CD4-positive, CD25-positive, alpha-beta regulatory T cell (primary cell): Measurements from ENCODE around the gene FBF1. TPM values are rescaled to one million over a fixed set of nuclear protein-coding genes. Genes with fewer than 3 reads are reported as not detected.

Experiments
- ATAC-seq, 2 donors: fragments of 150-1000 bp; cut with Tn5 transposase; one replicate each; pipeline ENCODE4 v1.10.0; 2021; ENCODE audit warnings: low read depth in 2 of 2, moderate number of reproducible peaks in 2 of 2, moderate library complexity in 1 of 2
- DNase-seq, 3 donors: peaks; one replicate each; pipeline versions ENCODE4 v3.0.0 to v3.0.0-alpha.2; 2012 to 2022; ENCODE audit warnings: mixed read lengths in 1 of 3
- H3K27ac ChIP-seq: one replicate; pipeline ENCODE4 v1.7.0; 2013; ENCODE audit warnings: mild to moderate bottlenecking, low read length; ENCODE audit not compliant: insufficient read depth, poor library complexity, severe bottlenecking
- H3K27me3 ChIP-seq: one replicate; pipeline ENCODE4 v1.7.0; 2013; ENCODE audit warnings: low read length; ENCODE audit not compliant: control insufficient read depth, insufficient read depth
- H3K36me3 ChIP-seq: one replicate; pipeline ENCODE4 v1.7.0; 2013; ENCODE audit warnings: mild to moderate bottlenecking, low read length, moderate library complexity; ENCODE audit not compliant: control insufficient read depth, insufficient read depth
- H3K4me1 ChIP-seq: 2 replicates; pipeline ENCODE4 v1.7.0; 2013; ENCODE audit warnings: mild to moderate bottlenecking, low read length; ENCODE audit not compliant: insufficient read depth, control insufficient read depth, poor library complexity, severe bottlenecking
- H3K4me3 ChIP-seq: one replicate; pipeline ENCODE4 v1.7.0; 2013; ENCODE audit warnings: low read depth, mild to moderate bottlenecking, low read length, moderate library complexity
- H3K9me3 ChIP-seq, 2 experiments: 1 replicate in 1 of 2; 2 replicates in 1 of 2; pipeline ENCODE4 v1.7.0; 2013; ENCODE audit warnings: low read length in 2 of 2, mild to moderate bottlenecking in 1 of 2, moderate library complexity in 1 of 2; ENCODE audit not compliant: control insufficient read depth in 2 of 2
- H3K27ac Mint-ChIP-seq, 3 donors: one replicate each; pipeline ENCODE4 v1.8.0; 2020 to 2022; ENCODE audit warnings: mild to moderate bottlenecking in 3 of 3, mixed read lengths in 3 of 3, moderate library complexity in 2 of 3
- H3K27me3 Mint-ChIP-seq: one replicate; pipeline ENCODE4 v1.8.0; 2022; ENCODE audit warnings: mild to moderate bottlenecking, mixed read lengths
- H3K36me3 Mint-ChIP-seq: one replicate; pipeline ENCODE4 v1.8.0; 2020; ENCODE audit warnings: mixed read lengths
- H3K4me1 Mint-ChIP-seq, 4 donors: one replicate each; pipeline ENCODE4 v1.8.0; 2020 to 2022; ENCODE audit warnings: mixed read lengths in 4 of 4, mild to moderate bottlenecking in 1 of 4
- H3K4me3 Mint-ChIP-seq, 4 donors: one replicate each; pipeline ENCODE4 v1.8.0; 2020 to 2022; ENCODE audit warnings: mild to moderate bottlenecking in 4 of 4, mixed read lengths in 4 of 4, moderate library complexity in 3 of 4
- H3K9me3 Mint-ChIP-seq, 7 donors: one replicate each; pipeline ENCODE4 v1.8.0; 2020 to 2022; ENCODE audit warnings: mixed read lengths in 7 of 7, mild to moderate bottlenecking in 3 of 7, moderate library complexity in 2 of 7
- polyA plus RNA-seq, 4 donors: library from polyadenylated mRNA; unstranded; fragments of 300-500 nt; fragmentation: Illumina TruSeq; gene quantifications; one replicate each; pipeline ENCODE4 v1.2.3, GENCODE V29; 2021
- total RNA-seq: library from RNA; stranded (reverse); gene quantifications from one replicate; pipeline ENCODE4 v1.2.3, GENCODE V29; 2022

Gene FBF1
- total RNA-seq (15.5 TPM), polyA plus RNA-seq (1 to 10 TPM; 1.7 to 3.6 (median 2.3) TPM)

DNA sequence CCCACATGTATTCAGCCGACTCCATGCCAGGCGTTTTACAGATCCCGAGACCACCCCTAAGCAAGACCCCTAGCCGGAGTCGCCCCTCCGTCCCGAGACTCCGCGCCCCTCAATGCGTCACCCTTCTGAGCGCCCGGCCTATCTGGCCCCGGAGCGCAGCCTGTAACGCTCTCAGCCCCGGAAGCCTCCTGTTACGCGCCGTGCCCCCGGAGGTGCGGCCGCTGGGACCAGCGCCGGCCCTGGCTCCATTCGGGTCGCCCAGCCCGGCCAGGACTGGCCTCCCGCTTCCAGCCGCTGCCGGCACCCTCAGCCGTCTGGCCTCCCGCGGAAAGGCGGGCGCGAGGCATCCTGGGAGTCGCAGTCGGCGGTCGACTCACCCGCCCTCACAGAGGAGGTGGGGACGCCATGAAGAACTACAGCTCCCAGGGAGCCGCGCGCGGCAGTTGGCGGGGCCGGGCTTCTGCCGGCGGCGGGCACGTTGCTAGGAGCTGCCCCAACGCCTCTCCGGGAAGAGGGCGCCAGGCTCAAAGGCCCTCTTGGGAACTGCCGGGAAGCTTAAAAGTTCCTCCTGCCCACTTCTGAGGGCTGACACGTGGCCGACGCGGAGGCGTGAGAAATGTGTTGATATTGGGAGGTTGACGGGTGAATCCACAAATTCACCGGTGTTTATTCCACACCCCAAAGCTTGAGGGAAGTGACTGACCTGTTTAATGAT lies at the start of gene FBF1:
FBF1 (minus strand) TSS at position 316 of the 715 bp plus-strand sequence. CDS start 2,893 bp downstream, outside the sequence.
- peak within 1 kb of the TSS; percentile 74 for H3K4me3 ChIP-seq
- no peaks in the 10 kb centered on the region for H3K36me3 ChIP-seq
- ATAC-seq (peak; percentile 99 to 100), DNase-seq (peak; percentile 84 to 89 (median 84))
- peaks cover 2% of the 10 kb centered on the region for H3K36me3 Mint-ChIP-seq
- no peaks in the 10 kb centered on the region for H3K9me3 ChIP-seq
- H3K4me1 Mint-ChIP-seq, result peaks cover 0 to 17% (median 9%) of the 10 kb centered on the region in 4 donors
- H3K27ac ChIP-seq, result peak within 1 kb of the TSS; percentile 64
- peak within 1 kb of the TSS in 2 of 3 donors; percentile 88 for H3K27ac Mint-ChIP-seq
- no peaks in the 10 kb centered on the region for H3K9me3 Mint-ChIP-seq
- H3K27me3 ChIP-seq, result no peaks in the 10 kb centered on the region
- no peaks in the 10 kb centered on the region for H3K27me3 Mint-ChIP-seq
- H3K4me1 ChIP-seq, result peaks cover 12% of the 10 kb centered on the region
- H3K4me3 Mint-ChIP-seq, result peak within 1 kb of the TSS; percentile 66 to 95 (median 90)

DNA sequence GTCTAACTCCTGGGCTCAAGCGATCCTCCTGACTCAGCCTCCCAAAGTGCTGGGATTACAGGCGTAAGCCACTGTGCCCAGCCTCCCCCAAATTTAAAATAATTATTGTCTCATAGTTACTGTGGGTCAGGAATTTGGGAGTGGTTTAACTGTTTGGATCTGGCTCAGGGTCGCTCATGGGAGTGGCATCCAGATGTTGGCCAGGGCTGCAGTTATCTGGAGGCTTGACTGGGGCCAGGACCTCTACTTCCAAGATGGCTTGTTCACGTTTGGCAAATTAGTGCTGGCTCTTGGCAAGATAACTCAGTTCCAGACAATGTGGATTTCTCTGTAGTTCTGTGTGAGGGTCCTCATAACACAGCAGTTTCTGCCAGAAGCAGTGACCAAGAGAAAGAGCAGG lies 46.2 kb upstream of the FBF1 start:
- Mint-ChIP-seq H3K36me3 (no peaks in the 10 kb centered on the region), H3K4me3 (no peak overlapping the region), H3K9me3 (no peaks in the 10 kb centered on the region), H3K4me1 (peaks cover 0 to 6% (median 1%) of the 10 kb centered on the region in 4 donors), H3K27ac (no peak overlapping the region), H3K27me3 (no peaks in the 10 kb centered on the region)
- no peak for ATAC-seq
- H3K36me3 ChIP-seq, result peaks cover 9% of the 10 kb centered on the region
- no peak for DNase-seq
- H3K9me3 ChIP-seq, result no peaks in the 10 kb centered on the region
- H3K4me3 ChIP-seq, result no peak overlapping the region
- no peaks in the 10 kb centered on the region for H3K27me3 ChIP-seq
- no peak overlapping the region for H3K27ac ChIP-seq
- no peaks in the 10 kb centered on the region for H3K4me1 ChIP-seq

DNA sequence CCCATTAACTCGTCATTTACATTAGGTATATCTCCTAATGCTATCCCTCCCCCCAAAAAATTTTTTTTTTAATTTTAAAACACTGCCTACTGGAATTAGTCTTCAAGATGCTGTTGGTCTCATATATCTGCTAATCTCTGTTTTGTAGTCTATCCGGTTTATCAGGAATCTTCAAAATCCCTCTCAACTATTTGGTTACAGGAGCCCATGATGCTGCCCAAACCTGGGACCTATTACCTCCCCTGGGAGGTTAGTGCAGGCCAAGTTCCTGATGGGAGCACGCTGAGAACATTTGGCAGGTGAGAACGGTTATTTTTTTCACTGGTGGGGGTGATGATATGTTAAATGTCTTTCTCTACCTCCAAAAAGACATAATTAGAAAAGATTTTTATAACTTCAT lies 45.1 kb upstream of the FBF1 start:
- Mint-ChIP-seq H3K36me3 (no peaks in the 10 kb centered on the region), H3K4me3 (no peak overlapping the region), H3K9me3 (no peaks in the 10 kb centered on the region), H3K27ac (no peak overlapping the region), H3K27me3 (no peaks in the 10 kb centered on the region), H3K4me1 (peaks cover 0 to 12% (median 4%) of the 10 kb centered on the region in 4 donors)
- Histone ChIP-seq H3K9me3 (no peaks in the 10 kb centered on the region), H3K27ac (no peak overlapping the region), H3K27me3 (no peaks in the 10 kb centered on the region), H3K4me3 (no peak overlapping the region), H3K4me1 (no peaks in the 10 kb centered on the region), H3K36me3 (no peaks in the 10 kb centered on the region)
- DNase-seq (no peak), ATAC-seq (no peak)

- no peaks in the 10 kb centered on the region for H3K36me3 Mint-ChIP-seq
- no peak overlapping the region for H3K27ac ChIP-seq
- ATAC-seq (no peak), DNase-seq (no peak)
- no peaks in the 10 kb centered on the region for H3K27me3 Mint-ChIP-seq
- peak overlapping the region in 1 of 4 donors; percentile 51 for H3K4me3 Mint-ChIP-seq
- H3K4me1 Mint-ChIP-seq, result peaks cover 4 to 28% (median 13%) of the 10 kb centered on the region in 4 donors
- H3K9me3 Mint-ChIP-seq, result no peaks in the 10 kb centered on the region
- peak overlapping the region in 1 of 3 donors; percentile 48 for H3K27ac Mint-ChIP-seq
- no peaks in the 10 kb centered on the region for H3K27me3 ChIP-seq
- H3K4me3 ChIP-seq, result no peak overlapping the region
- peaks cover 12% of the 10 kb centered on the region for H3K4me1 ChIP-seq
- no peaks in the 10 kb centered on the region for H3K9me3 ChIP-seq
- H3K36me3 ChIP-seq, result no peaks in the 10 kb centered on the region
Observed at GRCh38 chr17:75983501-75984181, 42.8 kb upstream of the FBF1 start.

GRCh38 chr17:75981019-75981615 lies 40.3 kb upstream of the FBF1 start:
- Histone ChIP-seq H3K4me1 (peaks cover 27% of the 10 kb centered on the region), H3K27me3 (no peaks in the 10 kb centered on the region), H3K27ac (no peak overlapping the region), H3K4me3 (no peak overlapping the region), H3K9me3 (no peaks in the 10 kb centered on the region), H3K36me3 (no peaks in the 10 kb centered on the region)
- peaks cover 3% of the 10 kb centered on the region for H3K36me3 Mint-ChIP-seq
- H3K4me1 Mint-ChIP-seq, result peaks cover 8 to 49% (median 30%) of the 10 kb centered on the region in 4 donors
- H3K27me3 Mint-ChIP-seq, result no peaks in the 10 kb centered on the region
- no peak for ATAC-seq
- peak overlapping the region; percentile 95 to 100 (median 98) for H3K4me3 Mint-ChIP-seq
- no peak for DNase-seq
- H3K9me3 Mint-ChIP-seq, result no peaks in the 10 kb centered on the region
- H3K27ac Mint-ChIP-seq, result peak overlapping the region; percentile 80 to 100 (median 100)

DNA sequence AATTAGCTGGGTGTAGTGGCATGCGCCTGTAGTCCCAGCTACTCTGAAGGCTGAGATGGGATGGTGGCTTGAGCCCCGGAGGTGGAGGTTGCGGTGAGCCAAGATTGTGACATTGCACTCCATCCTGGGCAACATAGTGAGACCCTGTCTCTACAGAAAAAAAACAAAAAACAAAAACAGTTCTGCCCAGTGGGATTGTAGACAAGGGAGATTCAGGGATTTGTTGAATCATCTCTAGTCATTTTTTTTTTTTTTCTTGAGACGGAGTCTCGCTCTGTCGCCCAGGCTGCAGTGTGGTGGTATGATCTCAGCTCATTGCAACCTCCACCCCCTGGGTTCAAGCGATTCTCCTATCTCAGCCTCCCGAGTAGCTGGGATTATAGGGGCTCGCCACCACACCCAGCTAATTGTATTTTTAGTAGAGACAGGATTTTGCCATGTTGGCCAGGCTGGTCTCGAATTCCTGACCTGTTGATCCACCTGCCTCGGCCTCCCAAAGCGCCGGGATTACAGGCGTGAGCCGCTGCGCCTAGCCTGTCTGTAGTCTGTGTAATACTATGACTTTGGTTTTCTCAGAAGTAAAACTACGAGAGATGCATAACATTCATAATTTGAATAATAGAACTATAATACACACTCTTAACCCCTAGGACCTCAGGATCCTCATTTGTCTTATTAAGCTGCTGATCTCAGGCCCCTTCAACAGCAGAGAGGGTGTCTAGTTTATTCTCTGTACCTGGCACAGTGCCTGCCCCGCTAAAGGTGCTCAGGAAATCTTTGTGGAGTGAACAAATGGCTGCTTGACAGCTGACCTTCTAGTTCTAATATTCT lies 39.6 kb upstream of the FBF1 start:
- peak overlapping the region; percentile 95 to 100 (median 98) for H3K4me3 Mint-ChIP-seq
- H3K27me3 Mint-ChIP-seq, result no peaks in the 10 kb centered on the region
- H3K36me3 ChIP-seq, result no peaks in the 10 kb centered on the region
- no peaks in the 10 kb centered on the region for H3K9me3 ChIP-seq
- H3K27ac ChIP-seq, result peak overlapping the region; percentile 91
- H3K9me3 Mint-ChIP-seq, result no peaks in the 10 kb centered on the region
- peaks cover 5% of the 10 kb centered on the region for H3K36me3 Mint-ChIP-seq
- DNase-seq (no peak), ATAC-seq (no peak)
- peaks cover 29% of the 10 kb centered on the region for H3K4me1 ChIP-seq
- peak overlapping the region; percentile 100 for H3K27ac Mint-ChIP-seq
- H3K4me1 Mint-ChIP-seq, result peaks cover 10 to 55% (median 31%) of the 10 kb centered on the region in 4 donors
- peak overlapping the region; percentile 84 for H3K4me3 ChIP-seq
- no peaks in the 10 kb centered on the region for H3K27me3 ChIP-seq

GRCh38 chr17:75979705-75980187 lies 38.9 kb upstream of the FBF1 start:
- peaks cover 10 to 57% (median 31%) of the 10 kb centered on the region in 4 donors for H3K4me1 Mint-ChIP-seq
- H3K27me3 Mint-ChIP-seq, result no peaks in the 10 kb centered on the region
- peak overlapping the region; percentile 95 to 100 (median 98) for H3K4me3 Mint-ChIP-seq
- Histone ChIP-seq H3K27me3 (no peaks in the 10 kb centered on the region), H3K4me3 (peak overlapping the region; percentile 84), H3K27ac (peak overlapping the region; percentile 91), H3K36me3 (no peaks in the 10 kb centered on the region), H3K4me1 (peaks cover 29% of the 10 kb centered on the region), H3K9me3 (no peaks in the 10 kb centered on the region)
- ATAC-seq (peak; percentile 24 to 29), DNase-seq (no peak)
- no peaks in the 10 kb centered on the region for H3K9me3 Mint-ChIP-seq
- H3K36me3 Mint-ChIP-seq, result peaks cover 5% of the 10 kb centered on the region
- H3K27ac Mint-ChIP-seq, result peak overlapping the region; percentile 100
